Stomach (tissue), 4 donors: ENCODE measurements around the gene DUSP16.
"Not testable (repeated sequence)": the region's sequence is repeated elsewhere in the genome, so short reads cannot be mapped to it uniquely, and the experiment has no call there.

Experiments used
- EP300 ChIP-seq: sonication (generic); formaldehyde crosslinking; IDR thresholded peaks from one replicate; pipeline ENCODE4 v1.6.1; 2017; ENCODE audit warnings: antibody characterized with exemption
- POLR2A ChIP-seq, 4 donors: fragments of 450-650 bp; IDR thresholded peaks; one replicate each; pipeline ENCODE4 v1.6.1; 2016; ENCODE audit warnings: antibody characterized with exemption in 4 of 4, control low read depth in 2 of 4, mild to moderate bottlenecking in 1 of 4, moderate library complexity in 1 of 4
- TF ChIP-seq, protein P1 (sequence below), 7 experiments: fragments of 450-650 bp in 4 of 7; fragments of 200-600 bp in 3 of 7; sonication (generic) in 3 of 7; IDR thresholded peaks; one replicate each; pipeline ENCODE4 v1.5.1; 2016 to 2019; ENCODE audit warnings: antibody characterized with exemption in 7 of 7, control low read depth in 2 of 7, mild to moderate bottlenecking in 1 of 7

DNA sequence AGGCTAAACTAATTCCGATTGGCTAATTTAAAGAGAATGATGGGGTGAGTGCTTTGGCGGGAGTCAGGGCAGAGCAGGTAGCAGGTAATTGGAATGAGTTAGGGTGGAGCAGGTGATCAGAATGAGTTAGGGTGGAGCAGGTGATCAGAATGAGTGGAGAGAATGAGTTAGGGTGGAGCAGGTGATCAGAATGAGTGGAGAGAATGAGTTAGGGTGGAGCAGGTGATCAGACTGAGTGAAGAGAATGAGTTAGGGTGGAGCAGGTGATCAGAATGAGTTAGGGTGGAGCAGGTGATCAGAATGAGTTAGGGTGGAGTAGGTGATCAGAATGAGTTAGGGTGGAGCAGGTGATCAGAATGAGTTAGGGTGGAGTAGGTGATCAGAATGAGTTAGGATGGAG lies 33.3 kb upstream of the DUSP16 start:
- TF ChIP-seq, protein P1, sequence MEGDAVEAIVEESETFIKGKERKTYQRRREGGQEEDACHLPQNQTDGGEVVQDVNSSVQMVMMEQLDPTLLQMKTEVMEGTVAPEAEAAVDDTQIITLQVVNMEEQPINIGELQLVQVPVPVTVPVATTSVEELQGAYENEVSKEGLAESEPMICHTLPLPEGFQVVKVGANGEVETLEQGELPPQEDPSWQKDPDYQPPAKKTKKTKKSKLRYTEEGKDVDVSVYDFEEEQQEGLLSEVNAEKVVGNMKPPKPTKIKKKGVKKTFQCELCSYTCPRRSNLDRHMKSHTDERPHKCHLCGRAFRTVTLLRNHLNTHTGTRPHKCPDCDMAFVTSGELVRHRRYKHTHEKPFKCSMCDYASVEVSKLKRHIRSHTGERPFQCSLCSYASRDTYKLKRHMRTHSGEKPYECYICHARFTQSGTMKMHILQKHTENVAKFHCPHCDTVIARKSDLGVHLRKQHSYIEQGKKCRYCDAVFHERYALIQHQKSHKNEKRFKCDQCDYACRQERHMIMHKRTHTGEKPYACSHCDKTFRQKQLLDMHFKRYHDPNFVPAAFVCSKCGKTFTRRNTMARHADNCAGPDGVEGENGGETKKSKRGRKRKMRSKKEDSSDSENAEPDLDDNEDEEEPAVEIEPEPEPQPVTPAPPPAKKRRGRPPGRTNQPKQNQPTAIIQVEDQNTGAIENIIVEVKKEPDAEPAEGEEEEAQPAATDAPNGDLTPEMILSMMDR (IDR thresholded peaks at IDR 0.05): not testable (repeated sequence)
- TF ChIP-seq POLR2A (IDR thresholded peaks at IDR 0.05); EP300: not testable (repeated sequence)
